IPS DF 6.9 (cell line): ENCODE measurements around the gene USP7.
"Not testable (repeated sequence)": the region's sequence is repeated elsewhere in the genome, so short reads cannot be mapped to it uniquely, and the experiment has no call there.

ENCODE experiments used
- DNase-seq: peaks from one replicate; pipeline ENCODE4 v3.0.0-alpha.2; 2013; ENCODE audit warnings: low read depth, low spot score
- H3K27ac ChIP-seq: one replicate; pipeline ENCODE4 v1.5.1; 2013; ENCODE audit warnings: low read length, control low read depth
- H3K27me3 ChIP-seq: 2 replicates; pipeline ENCODE4 v1.6.1; 2013; ENCODE audit warnings: mild to moderate bottlenecking, low read length; ENCODE audit not compliant: control insufficient read depth, insufficient read depth
- H3K36me3 ChIP-seq: 2 replicates; pipeline ENCODE4 v1.6.1; 2013; ENCODE audit warnings: low read length; ENCODE audit not compliant: control insufficient read depth, insufficient read depth
- H3K4me1 ChIP-seq: 2 replicates; pipeline ENCODE4 v1.6.1; 2013; ENCODE audit warnings: low read length; ENCODE audit not compliant: control insufficient read depth, insufficient read depth
- H3K4me3 ChIP-seq: 2 replicates; pipeline ENCODE4 v1.5.1; 2013; ENCODE audit warnings: mild to moderate bottlenecking, low read length
- H3K9me3 ChIP-seq: 2 replicates; pipeline ENCODE4 v1.6.1; 2013; ENCODE audit warnings: low read length, inconsistent platforms; ENCODE audit not compliant: control insufficient read depth, insufficient read depth
- WGBS: extraction: QIAGEN DNeasy Blood & Tissue Kit; methylation state at CpG from one replicate; pipeline ENCODE4 v1.1.7; 2013; ENCODE audit warnings: mixed read lengths, missing lambda C conversion rate; ENCODE audit not compliant: insufficient read length, insufficient coverage; 5-methylcytosine and 5-hydroxymethylcytosine counted together

USP7 gene

DNA sequence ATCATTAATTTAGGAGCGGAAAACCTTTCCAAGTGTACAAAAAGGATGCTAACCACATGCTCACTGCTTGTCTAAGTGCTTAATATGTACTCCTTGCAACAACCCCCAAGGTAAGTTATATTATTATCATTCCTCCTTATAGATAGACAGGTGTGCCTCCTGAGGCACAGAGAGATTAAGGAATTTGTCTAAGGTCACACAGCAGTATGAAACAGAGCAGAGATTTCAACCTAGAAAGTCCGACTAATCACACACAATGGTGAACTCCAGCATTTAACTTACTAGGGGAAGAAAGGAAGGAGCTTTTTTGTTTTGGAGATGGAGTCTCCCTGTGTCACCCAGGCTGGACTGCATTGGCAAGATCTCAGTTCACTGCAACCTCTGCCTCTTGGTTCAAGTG, 37.0 kb upstream of the USP7 start:
- no peak for DNase-seq
- no peak overlapping the region for H3K4me3 ChIP-seq
- no peaks in the 10 kb centered on the region for H3K4me1 ChIP-seq
- H3K27me3 ChIP-seq = no peaks in the 10 kb centered on the region
- H3K9me3 ChIP-seq = no peaks in the 10 kb centered on the region
- no peaks in the 10 kb centered on the region for H3K36me3 ChIP-seq
- WGBS = no CpG with 5 or more reads among the region's 2 CpGs
- H3K27ac ChIP-seq = no peak overlapping the region

DNA sequence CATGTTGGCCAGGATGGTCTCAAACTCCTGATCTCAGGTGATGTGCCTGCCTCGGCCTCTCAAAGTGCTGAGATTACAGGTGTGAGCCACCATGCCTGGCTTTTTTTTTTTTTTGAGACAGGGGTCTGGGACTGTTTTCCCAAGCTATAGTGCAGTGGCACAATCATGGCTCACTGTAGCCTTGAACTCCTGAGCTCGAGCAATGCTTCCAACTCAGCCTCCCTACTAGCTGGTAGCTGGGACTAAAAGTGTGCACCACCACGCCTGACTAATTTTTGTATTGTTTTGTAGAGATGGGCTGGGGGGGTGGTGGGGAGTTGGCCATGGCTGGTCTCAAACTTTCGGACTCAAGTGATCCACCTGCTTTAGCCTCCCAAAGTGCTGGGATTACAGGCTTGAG, 36.1 kb upstream of the USP7 start:
- Histone ChIP-seq H3K27me3 (no peaks in the 10 kb centered on the region), H3K36me3 (no peaks in the 10 kb centered on the region), H3K27ac (no peak overlapping the region), H3K4me3 (no peak overlapping the region), H3K4me1 (no peaks in the 10 kb centered on the region), H3K9me3 (no peaks in the 10 kb centered on the region)
- WGBS = no CpG with 5 or more reads among the region's 4 CpGs
- no peak for DNase-seq

DNA sequence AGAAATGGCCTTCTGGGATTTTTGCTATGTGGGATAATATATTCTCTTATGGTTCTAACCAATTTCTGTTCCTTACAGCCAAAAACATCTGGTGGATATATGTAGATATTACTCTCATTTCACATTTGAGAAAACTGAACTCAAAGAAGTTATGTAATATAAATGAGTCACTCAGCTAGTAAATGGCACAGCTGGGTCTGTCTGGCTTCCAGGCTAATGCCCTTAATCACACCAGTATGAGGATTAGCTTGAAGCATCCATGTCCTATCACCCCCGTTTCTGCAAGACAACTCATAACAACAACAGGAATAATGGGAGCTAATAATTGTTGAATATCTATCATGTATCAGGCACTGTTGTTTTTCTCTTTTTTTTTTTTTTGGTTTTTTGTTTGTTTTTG, 34.4 kb upstream of the USP7 start:
- DNase-seq = no peak
- Histone ChIP-seq H3K4me3 (no peak overlapping the region), H3K36me3 (no peaks in the 10 kb centered on the region), H3K27ac (no peak overlapping the region), H3K27me3 (no peaks in the 10 kb centered on the region), H3K9me3 (no peaks in the 10 kb centered on the region), H3K4me1 (no peaks in the 10 kb centered on the region)
- no CpG with 5 or more reads among the region's 1 CpG for WGBS

DNA sequence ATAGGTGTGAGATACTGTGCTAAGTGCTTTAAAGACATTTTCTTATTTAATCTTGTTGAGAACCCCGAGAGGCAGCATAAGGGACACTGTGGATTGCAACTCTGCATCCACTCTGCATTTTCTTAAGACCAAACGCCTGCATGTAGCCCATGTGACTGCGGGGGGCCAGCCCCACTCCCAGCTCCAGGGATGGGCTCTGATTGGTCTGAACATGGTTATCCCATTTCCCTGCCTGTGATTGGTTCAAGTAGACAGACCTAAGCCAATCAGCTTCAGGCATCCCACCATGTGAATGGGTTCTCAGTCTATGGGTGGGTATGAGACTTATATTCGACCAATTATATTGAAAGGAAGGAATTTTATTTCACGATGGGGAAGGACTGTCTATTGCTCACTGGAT, 33.2 kb upstream of the USP7 start:
- Histone ChIP-seq H3K4me3 (no peak overlapping the region), H3K27me3 (no peaks in the 10 kb centered on the region), H3K4me1 (no peaks in the 10 kb centered on the region), H3K36me3 (no peaks in the 10 kb centered on the region), H3K27ac (no peak overlapping the region), H3K9me3 (no peaks in the 10 kb centered on the region)
- WGBS = no CpG with 5 or more reads among the region's 5 CpGs
- DNase-seq = no peak

DNA sequence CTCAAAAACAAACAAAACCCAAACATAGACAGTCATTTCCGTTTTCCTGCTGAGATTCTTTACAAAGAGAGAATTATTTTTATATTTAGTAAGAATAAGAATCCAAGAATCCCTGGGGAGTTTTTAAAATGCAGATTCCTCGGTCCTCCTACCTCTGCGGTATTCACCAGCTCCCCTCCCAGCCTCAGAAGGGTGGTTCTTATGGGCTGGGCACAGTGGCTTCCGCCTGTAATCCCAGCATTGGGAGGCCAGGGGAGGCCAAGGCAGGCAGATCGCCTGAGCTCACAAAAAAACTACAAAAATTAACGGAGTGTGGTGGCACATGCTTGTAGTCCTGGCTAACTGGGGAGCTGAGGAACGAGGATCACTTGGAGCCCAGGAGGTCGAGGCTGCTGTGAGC, 26.7 kb upstream of the USP7 start:
- DNase-seq = no peak
- no peak overlapping the region for H3K27ac ChIP-seq
- H3K9me3 ChIP-seq = no peaks in the 10 kb centered on the region
- no peaks in the 10 kb centered on the region for H3K36me3 ChIP-seq
- H3K4me1 ChIP-seq = no peaks in the 10 kb centered on the region
- no peaks in the 10 kb centered on the region for H3K27me3 ChIP-seq
- no CpG with 5 or more reads among the region's 8 CpGs for WGBS
- H3K4me3 ChIP-seq = no peak overlapping the region

DNA sequence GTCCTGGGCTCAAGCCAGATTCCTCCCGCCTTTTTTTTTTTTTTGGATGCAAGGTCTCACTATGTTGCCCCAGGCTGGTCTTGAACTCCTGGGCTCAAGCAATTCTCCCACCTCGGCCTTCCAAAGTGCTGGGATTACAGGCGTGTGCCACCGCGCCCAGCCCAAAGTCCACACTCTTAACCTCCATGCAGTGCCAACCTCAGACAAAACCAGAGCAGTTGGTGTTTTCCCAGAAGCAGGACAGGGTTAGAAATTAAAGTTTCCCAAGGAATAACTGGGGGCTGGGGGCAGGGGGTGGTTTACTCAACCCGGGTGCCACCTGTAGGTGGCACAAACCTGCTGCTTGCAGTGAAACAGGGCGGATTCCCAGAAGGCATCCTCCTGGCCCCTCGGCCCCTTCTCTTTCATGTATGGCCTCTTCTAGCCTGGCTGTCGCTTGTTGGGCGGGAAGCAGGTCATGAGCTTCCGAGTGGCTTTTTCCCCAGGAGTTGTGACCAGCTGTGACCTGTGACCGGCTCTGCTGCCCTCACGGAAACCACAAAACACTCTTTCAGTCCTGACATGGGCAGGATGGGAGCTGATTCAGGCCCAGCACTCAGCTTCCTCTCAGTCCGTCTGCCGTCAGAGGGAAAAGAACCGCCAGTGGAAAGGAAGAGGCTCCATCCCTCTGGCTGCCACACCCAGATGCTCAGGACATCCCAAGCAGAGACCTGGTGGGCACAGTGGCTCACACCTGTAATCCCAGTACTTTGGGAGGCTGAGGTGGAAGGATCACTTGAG, 25.6 kb upstream of the USP7 start:
- no CpG with 5 or more reads among the region's 16 CpGs for WGBS
- Histone ChIP-seq H3K9me3 (no peaks in the 10 kb centered on the region), H3K27me3 (no peaks in the 10 kb centered on the region), H3K4me3 (no peak overlapping the region), H3K4me1 (no peaks in the 10 kb centered on the region), H3K36me3 (no peaks in the 10 kb centered on the region), H3K27ac (no peak overlapping the region)
- DNase-seq = no peak

DNA sequence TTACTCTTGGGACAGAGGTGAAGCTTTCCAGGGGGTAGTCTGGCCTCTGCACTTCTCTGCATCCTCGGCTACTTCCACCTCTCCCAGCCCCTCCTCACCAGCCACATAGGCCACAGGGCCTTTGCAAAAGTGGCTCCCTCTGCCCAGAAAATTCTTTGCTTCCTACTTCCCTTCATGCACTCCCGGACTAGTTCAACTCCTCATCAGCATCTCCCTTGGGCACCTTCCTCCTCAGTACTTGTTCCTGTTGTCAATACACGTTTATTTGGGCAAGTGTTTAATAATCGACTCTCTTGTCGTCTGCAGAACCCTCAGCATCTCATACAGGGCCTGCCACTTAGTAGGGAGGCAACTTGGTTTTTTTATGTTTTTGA, 23.1 kb upstream of the USP7 start:
- no peak for DNase-seq
- H3K36me3 ChIP-seq = no peaks in the 10 kb centered on the region
- WGBS = no CpG with 5 or more reads among the region's 5 CpGs
- H3K4me1 ChIP-seq = no peaks in the 10 kb centered on the region
- no peak overlapping the region for H3K27ac ChIP-seq
- H3K9me3 ChIP-seq = no peaks in the 10 kb centered on the region
- no peak overlapping the region for H3K4me3 ChIP-seq
- no peaks in the 10 kb centered on the region for H3K27me3 ChIP-seq

DNA sequence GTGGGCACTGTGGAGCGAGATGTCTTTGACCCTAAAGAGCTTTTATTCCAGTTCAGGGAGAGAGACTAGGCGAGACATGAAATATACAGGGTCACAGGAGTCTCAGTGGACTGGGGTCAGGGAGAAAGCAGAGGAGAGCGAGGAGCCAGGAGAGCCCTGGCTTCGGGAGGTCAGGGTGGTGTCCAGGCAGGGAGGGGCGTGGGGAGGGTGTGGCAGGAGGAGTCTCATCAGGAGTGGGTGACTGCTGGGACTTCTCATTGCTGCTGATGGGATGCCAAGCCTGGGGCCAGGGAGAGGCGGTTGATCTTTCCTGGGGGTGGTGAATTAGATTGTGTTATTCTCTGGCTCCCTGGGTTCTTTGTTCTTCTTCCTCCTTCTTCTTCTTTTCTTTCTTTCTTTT, 22.4 kb upstream of the USP7 start:
- DNase-seq = no peak
- no peaks in the 10 kb centered on the region for H3K4me1 ChIP-seq
- no peak overlapping the region for H3K4me3 ChIP-seq
- no CpG with 5 or more reads among the region's 6 CpGs for WGBS
- H3K36me3 ChIP-seq = no peaks in the 10 kb centered on the region
- H3K9me3 ChIP-seq = no peaks in the 10 kb centered on the region
- H3K27me3 ChIP-seq = no peaks in the 10 kb centered on the region
- no peak overlapping the region for H3K27ac ChIP-seq

DNA sequence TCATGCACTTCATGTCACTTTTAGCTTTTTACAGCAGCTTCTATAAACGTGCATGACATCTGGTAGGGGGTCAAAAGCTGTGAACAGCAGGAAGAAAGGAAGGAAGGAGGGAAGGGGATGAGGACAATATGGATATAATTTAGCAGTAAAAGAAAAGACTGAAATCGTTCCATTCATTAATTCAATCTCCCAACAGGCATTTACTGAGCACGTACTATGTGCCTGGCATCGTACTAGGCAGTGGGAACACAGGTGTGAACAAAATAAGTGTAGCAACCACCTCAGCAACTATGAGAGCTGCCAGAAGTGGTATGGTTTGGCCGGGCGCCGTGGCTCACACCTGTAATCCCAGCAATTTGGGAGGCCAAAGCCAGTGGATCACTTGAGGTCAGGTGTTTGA, 19.1 kb upstream of the USP7 start:
- DNase-seq = no peak
- Histone ChIP-seq H3K27ac (no peak overlapping the region), H3K4me3 (no peak overlapping the region), H3K4me1 (no peaks in the 10 kb centered on the region), H3K27me3 (no peaks in the 10 kb centered on the region), H3K36me3 (no peaks in the 10 kb centered on the region), H3K9me3 (no peaks in the 10 kb centered on the region)
- WGBS = no CpG with 5 or more reads among the region's 7 CpGs

DNA sequence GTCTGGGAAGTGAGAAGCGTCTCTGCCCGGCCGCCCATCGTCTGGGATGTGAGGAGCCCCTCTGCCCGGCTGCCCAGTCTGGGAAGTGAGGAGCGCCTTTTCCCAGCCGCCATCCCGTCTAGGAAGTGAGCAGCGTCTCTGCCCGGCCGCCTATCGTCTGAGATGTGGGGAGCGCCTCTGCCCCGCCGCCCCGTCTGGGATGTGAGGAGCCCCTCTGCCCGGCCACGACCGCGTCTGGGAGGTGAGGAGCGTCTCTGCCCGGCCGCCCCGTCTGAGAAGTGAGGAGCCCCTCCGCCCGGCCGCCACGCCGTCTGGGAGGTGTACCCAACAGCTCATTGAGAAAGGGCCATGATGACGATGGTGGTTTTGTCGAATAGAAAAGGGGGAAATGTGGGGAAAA, 18.2 kb upstream of the USP7 start:
- H3K36me3 ChIP-seq, H3K27me3 ChIP-seq, H3K27ac ChIP-seq, DNase-seq, H3K4me1 ChIP-seq, H3K4me3 ChIP-seq, H3K9me3 ChIP-seq: not testable (repeated sequence)
- no CpG with 5 or more reads among the region's 31 CpGs for WGBS

DNA sequence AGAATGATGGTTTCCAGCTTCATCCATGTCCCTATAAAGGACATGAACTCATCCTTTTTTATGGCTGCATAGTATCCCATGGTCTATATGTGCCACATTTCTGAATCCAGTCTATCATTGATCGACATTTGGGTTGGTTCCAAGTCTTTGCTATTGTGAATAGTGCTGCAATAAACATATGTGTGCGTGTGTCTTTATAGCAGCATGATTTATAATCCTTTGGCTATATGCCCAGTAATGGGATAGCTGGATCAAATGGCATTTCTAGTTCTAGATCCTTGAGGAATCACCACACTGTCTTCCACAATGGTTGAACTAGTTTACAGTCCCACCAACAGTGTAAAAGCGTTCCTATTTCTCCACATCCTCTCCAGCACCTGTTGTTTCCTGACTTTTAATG, 12.5 kb upstream of the USP7 start:
- not testable (repeated sequence) for H3K27ac ChIP-seq, H3K9me3 ChIP-seq, H3K36me3 ChIP-seq, DNase-seq, H3K4me1 ChIP-seq, H3K4me3 ChIP-seq, H3K27me3 ChIP-seq
- no CpG with 5 or more reads among the region's 3 CpGs for WGBS
